Rectal smooth muscle tissue (tissue), 1 donor: Measurements from ENCODE around the gene UGT1A9.
"Not testable (repeated sequence)": the region's sequence is repeated elsewhere in the genome, so short reads cannot be mapped to it uniquely, and the experiment has no call there.

Experiments
- H3K27ac ChIP-seq: one replicate; pipeline ENCODE4 v1.7.0; 2013; ENCODE audit warnings: low read depth, low read length, inconsistent platforms
- H3K27me3 ChIP-seq: one replicate; pipeline ENCODE4 v1.7.0; 2013; ENCODE audit warnings: low read length; ENCODE audit not compliant: control insufficient read depth, insufficient read depth
- H3K36me3 ChIP-seq: one replicate; pipeline ENCODE4 v1.7.0; 2013; ENCODE audit warnings: low read length; ENCODE audit not compliant: control insufficient read depth, insufficient read depth
- H3K4me1 ChIP-seq: one replicate; pipeline ENCODE4 v1.7.0; 2013; ENCODE audit warnings: low read length; ENCODE audit not compliant: control insufficient read depth, insufficient read depth
- H3K4me3 ChIP-seq: one replicate; pipeline ENCODE4 v1.7.0; 2013; ENCODE audit warnings: low read length
- H3K9ac ChIP-seq: one replicate; pipeline ENCODE4 v1.7.0; 2013; ENCODE audit warnings: low read length

Gene UGT1A9

GRCh38 chr2:233736868-233737653, 65.4 kb downstream of the UGT1A9 start:
- H3K4me1 ChIP-seq, H3K27ac ChIP-seq, H3K36me3 ChIP-seq, H3K27me3 ChIP-seq, H3K9ac ChIP-seq, H3K4me3 ChIP-seq: not testable (repeated sequence)

GRCh38 chr2:233740870-233741269, 69.2 kb downstream of the UGT1A9 start:
- Histone ChIP-seq H3K27me3 (no peaks in the 10 kb centered on the region), H3K4me3 (no peak overlapping the region), H3K9ac (no peak overlapping the region), H3K36me3 (no peaks in the 10 kb centered on the region), H3K4me1 (no peaks in the 10 kb centered on the region), H3K27ac (no peak overlapping the region)

GRCh38 chr2:233743464-233744259, 72.0 kb downstream of the UGT1A9 start:
- Histone ChIP-seq H3K27ac (no peak overlapping the region), H3K4me1 (no peaks in the 10 kb centered on the region), H3K4me3 (no peak overlapping the region), H3K36me3 (no peaks in the 10 kb centered on the region), H3K27me3 (no peaks in the 10 kb centered on the region), H3K9ac (no peak overlapping the region)

- Histone ChIP-seq H3K9ac (no peak overlapping the region), H3K27ac (no peak overlapping the region), H3K27me3 (no peaks in the 10 kb centered on the region), H3K4me1 (no peaks in the 10 kb centered on the region), H3K36me3 (no peaks in the 10 kb centered on the region), H3K4me3 (no peak overlapping the region)
Observed at GRCh38 chr2:233745073-233745755, 73.5 kb downstream of the UGT1A9 start.

GRCh38 chr2:233745838-233746237, 74.1 kb downstream of the UGT1A9 start:
- H3K27ac ChIP-seq, H3K27me3 ChIP-seq, H3K36me3 ChIP-seq, H3K4me3 ChIP-seq, H3K4me1 ChIP-seq, H3K9ac ChIP-seq: not testable (repeated sequence)

- H3K27ac ChIP-seq: no peak overlapping the region
- H3K9ac ChIP-seq: no peak overlapping the region
- no peaks in the 10 kb centered on the region for H3K27me3 ChIP-seq
- no peak overlapping the region for H3K4me3 ChIP-seq
- H3K36me3 ChIP-seq: no peaks in the 10 kb centered on the region
- no peaks in the 10 kb centered on the region for H3K4me1 ChIP-seq
Observed at GRCh38 chr2:233746475-233747282, 75.0 kb downstream of the UGT1A9 start.

- Histone ChIP-seq H3K9ac (no peak overlapping the region), H3K27ac (no peak overlapping the region), H3K27me3 (no peaks in the 10 kb centered on the region), H3K4me3 (no peak overlapping the region), H3K4me1 (no peaks in the 10 kb centered on the region), H3K36me3 (no peaks in the 10 kb centered on the region)
Observed at GRCh38 chr2:233747283-233747544, 75.5 kb downstream of the UGT1A9 start.

GRCh38 chr2:233750689-233751088, 79.0 kb downstream of the UGT1A9 start:
- H3K36me3 ChIP-seq, H3K4me3 ChIP-seq, H3K27ac ChIP-seq, H3K4me1 ChIP-seq, H3K27me3 ChIP-seq, H3K9ac ChIP-seq: not testable (repeated sequence)

GRCh38 chr2:233751212-233752009, 79.7 kb downstream of the UGT1A9 start:
- not testable (repeated sequence) for H3K27me3 ChIP-seq, H3K27ac ChIP-seq, H3K4me3 ChIP-seq, H3K9ac ChIP-seq, H3K4me1 ChIP-seq, H3K36me3 ChIP-seq

GRCh38 chr2:233754872-233755611, 83.3 kb downstream of the UGT1A9 start:
- Histone ChIP-seq H3K9ac (no peak overlapping the region), H3K4me1 (no peaks in the 10 kb centered on the region), H3K4me3 (no peak overlapping the region), H3K27me3 (no peaks in the 10 kb centered on the region), H3K36me3 (no peaks in the 10 kb centered on the region), H3K27ac (no peak overlapping the region)

GRCh38 chr2:233756429-233757081, 84.9 kb downstream of the UGT1A9 start:
- no peaks in the 10 kb centered on the region for H3K27me3 ChIP-seq
- no peak overlapping the region for H3K4me3 ChIP-seq
- H3K36me3 ChIP-seq: no peaks in the 10 kb centered on the region
- no peaks in the 10 kb centered on the region for H3K4me1 ChIP-seq
- no peak overlapping the region for H3K9ac ChIP-seq
- H3K27ac ChIP-seq: no peak overlapping the region
